ENCODE data around the gene RPP30.
A peak's percentile ranks its signal among the peaks of the same experiment; 100 is the strongest.
"Not testable (repeated sequence)": the region's sequence is repeated elsewhere in the genome, so short reads cannot be mapped to it uniquely, and the experiment has no call there.

Gene RPP30

GRCh38 chr10:90866050-90866598, 5.7 kb upstream of the RPP30 start:
- no peak for DNase-seq (ENCODE audit: extremely low read depth in 1 of 2, low read depth in 1 of 2)

GRCh38 chr10:90871279-90871765, 452 bp upstream of the RPP30 start:
- DNase-seq (ENCODE audit: extremely low read depth in 1 of 2, low read depth in 1 of 2), result no peak

GRCh38 chr10:90872648-90873020, 860 bp downstream of the RPP30 start:
- DNase-seq (ENCODE audit: extremely low read depth in 1 of 2, low read depth in 1 of 2), result peak in 1 of 2 donors; percentile 45

- DNase-seq (ENCODE audit: extremely low read depth in 1 of 2, low read depth in 1 of 2), result no peak
These were observed 7.3 kb downstream of the RPP30 start for GRCh38 chr10:90879062-90879461.

GRCh38 chr10:90880059-90880719, 8.4 kb downstream of the RPP30 start:
- DNase-seq (ENCODE audit: extremely low read depth in 1 of 2, low read depth in 1 of 2), result not testable (repeated sequence)

- DNase-seq (ENCODE audit: extremely low read depth in 1 of 2, low read depth in 1 of 2), result no peak
These were observed 12.7 kb downstream of the RPP30 start for GRCh38 chr10:90884431-90884830.

- no peak for DNase-seq (ENCODE audit: extremely low read depth in 1 of 2, low read depth in 1 of 2)
These were observed 13.4 kb downstream of the RPP30 start for GRCh38 chr10:90885176-90885575.

GRCh38 chr10:90887555-90887954, 15.8 kb downstream of the RPP30 start:
- DNase-seq (ENCODE audit: extremely low read depth in 1 of 2, low read depth in 1 of 2), result no peak

GRCh38 chr10:90888387-90888786, 16.6 kb downstream of the RPP30 start:
- no peak for DNase-seq (ENCODE audit: extremely low read depth in 1 of 2, low read depth in 1 of 2)

- no peak for DNase-seq (ENCODE audit: extremely low read depth in 1 of 2, low read depth in 1 of 2)
These were observed 17.9 kb downstream of the RPP30 start for GRCh38 chr10:90889636-90890035.

GRCh38 chr10:90890347-90890746, 18.6 kb downstream of the RPP30 start:
- no peak for DNase-seq (ENCODE audit: extremely low read depth in 1 of 2, low read depth in 1 of 2)

- no peak for DNase-seq (ENCODE audit: extremely low read depth in 1 of 2, low read depth in 1 of 2)
These were observed 21.4 kb downstream of the RPP30 start for GRCh38 chr10:90893190-90893589.

- not testable (repeated sequence) for DNase-seq (ENCODE audit: extremely low read depth in 1 of 2, low read depth in 1 of 2)
These were observed 25.1 kb downstream of the RPP30 start for GRCh38 chr10:90896916-90897315.

GRCh38 chr10:90905925-90906324, 34.2 kb downstream of the RPP30 start:
- no peak for DNase-seq (ENCODE audit: extremely low read depth in 1 of 2, low read depth in 1 of 2)

- DNase-seq (ENCODE audit: extremely low read depth in 1 of 2, low read depth in 1 of 2), result no peak
These were observed 34.8 kb downstream of the RPP30 start for GRCh38 chr10:90906596-90906995.

- peak in 1 of 2 donors; percentile 10 for DNase-seq (ENCODE audit: extremely low read depth in 1 of 2, low read depth in 1 of 2)
These were observed 39.6 kb downstream of the RPP30 start for GRCh38 chr10:90911133-90912051.

- no peak for DNase-seq (ENCODE audit: extremely low read depth in 1 of 2, low read depth in 1 of 2)
These were observed 40.4 kb downstream of the RPP30 start for GRCh38 chr10:90912174-90912573.

- DNase-seq (ENCODE audit: extremely low read depth in 1 of 2, low read depth in 1 of 2), result no peak
These were observed 41.2 kb downstream of the RPP30 start for GRCh38 chr10:90912854-90913479.

- DNase-seq (ENCODE audit: extremely low read depth in 1 of 2, low read depth in 1 of 2), result no peak
These were observed 42.1 kb downstream of the RPP30 start for GRCh38 chr10:90913774-90914420.

- no peak for DNase-seq (ENCODE audit: extremely low read depth in 1 of 2, low read depth in 1 of 2)
These were observed 43.4 kb downstream of the RPP30 start for GRCh38 chr10:90914992-90915765.

Measured in stimulated activated CD8-positive, alpha-beta memory T cell treated with anti-CD3 and anti-CD28 coated beads, Interleukin-7, amount 100 ng/mL, for 48 hours (primary cell).